Kidney (tissue), 14 donors: ENCODE results near the gene ZBTB43. TPM values are rescaled to one million over a fixed set of nuclear protein-coding genes. Genes with fewer than 3 reads are reported as not detected.

Experiments
- DNase-seq, 5 donors: peaks; one replicate each; pipeline ENCODE4 v3.0.0-alpha.2; 2013 to 2020
- FAIRE-seq: peaks from 2 replicates; lab custom pipeline; 2012; peaks lifted over from hg19 to GRCh38; lab: Jason Lieb, UNC
- H3K27ac ChIP-seq, 2 donors: one replicate each; pipeline ENCODE4 v1.7.0; 2013; ENCODE audit warnings: low read depth in 2 of 2, low read length in 2 of 2, inconsistent platforms in 1 of 2
- H3K27me3 ChIP-seq: one replicate; pipeline ENCODE4 v1.7.1; 2013; ENCODE audit warnings: low read length, inconsistent platforms; ENCODE audit not compliant: control insufficient read depth, insufficient read depth
- H3K36me3 ChIP-seq, 3 donors: one replicate each; pipeline versions ENCODE4 v1.7.0 to v1.7.1; 2013; ENCODE audit warnings: low read length in 3 of 3, control low read depth in 1 of 3, inconsistent platforms in 1 of 3; ENCODE audit not compliant: insufficient read depth in 3 of 3, control insufficient read depth in 2 of 3
- H3K4me1 ChIP-seq, 3 donors: one replicate each; pipeline versions ENCODE4 v1.7.0 to v1.7.1; 2013; ENCODE audit warnings: low read length in 3 of 3, inconsistent platforms in 1 of 3, low read depth in 1 of 3; ENCODE audit not compliant: control insufficient read depth in 2 of 3, insufficient read depth in 2 of 3
- H3K4me3 ChIP-seq, 3 donors: one replicate each; pipeline versions ENCODE4 v1.7.0 to v1.8.1; 2013; ENCODE audit warnings: low read length in 3 of 3, control low read depth in 1 of 3, inconsistent platforms in 1 of 3
- H3K9ac ChIP-seq, 3 donors: one replicate each; pipeline versions ENCODE4 v1.7.0 to v1.7.1; 2013; ENCODE audit warnings: low read length in 3 of 3, control low read depth in 1 of 3, inconsistent platforms in 1 of 3
- H3K9me3 ChIP-seq, 3 donors: one replicate each; pipeline versions ENCODE4 v1.7.0 to v1.7.1; 2013; ENCODE audit warnings: low read length in 3 of 3, control low read depth in 1 of 3, inconsistent platforms in 1 of 3; ENCODE audit not compliant: control insufficient read depth in 2 of 3, insufficient read depth in 1 of 3
- CTCF ChIP-seq: IDR thresholded peaks from 3 replicates; pipeline ENCODE4 v1.5.1; 2012; ENCODE audit warnings: mild to moderate bottlenecking, moderate library complexity, borderline replicate concordance; ENCODE audit not compliant: insufficient read depth; ENCODE audit errors: extremely low read depth
- intact Hi-C: fragments of 100-400 bp; cut with DNase I; formaldehyde crosslinking; loops from one replicate; pipeline ENCODE4 v1.11.1; 2022
- polyA plus RNA-seq: library from polyadenylated mRNA; stranded (reverse); fragments of 350-450 nt; fragmentation: Illumina TruSeq; extraction: RNeasy Lipid Tissue Mini Kit (QIAGEN cat#74804); gene quantifications from one replicate; pipeline ENCODE4 v1.2.3, GENCODE V29; 2014; ENCODE audit warnings: low read depth, low replicate concordance; ENCODE audit not compliant: insufficient read depth
- total RNA-seq: library from RNA; stranded (reverse); fragmentation: NEBNext Ultra II Directional; extraction: Animal tissue kit (Norgen Biotek cat#: 25700); gene quantifications from one replicate; pipeline ENCODE4 v1.2.1, GENCODE V29; 2021
- donor health status: control.
- donor health status: control.
- donor health status: control.
- donor health status: control.
- donor health status: control.
- donor health status: DM: yes; HTN: yes; CAD: no.
- donor health status: Normal renal cell carcinoma (clear cell type).

ZBTB43 gene
- total and polyA plus RNA-seq, 2 donors from 2014 or later, result 6.6 to 18.8 TPM

GRCh38 chr9:126847051-126847450 lies 42.2 kb downstream of the ZBTB43 start:
- H3K27ac ChIP-seq, result no peak overlapping the region
- no peak overlapping the region for H3K9ac ChIP-seq
- DNase-seq, result no peak
- no peak for TF ChIP-seq CTCF
- no peaks in the 10 kb centered on the region for H3K27me3 ChIP-seq
- H3K4me1 ChIP-seq, result no peaks in the 10 kb centered on the region
- intact Hi-C loops, result no loop called here
- no peak for FAIRE-seq
- no peaks in the 10 kb centered on the region for H3K9me3 ChIP-seq
- H3K36me3 ChIP-seq, result no peaks in the 10 kb centered on the region
- H3K4me3 ChIP-seq, result no peak overlapping the region

- FAIRE-seq, result no peak
Measured at GRCh38 chr9:126849591-126850225, 44.9 kb downstream of the ZBTB43 start.

GRCh38 chr9:126851286-126851880 lies 46.5 kb downstream of the ZBTB43 start:
- Histone ChIP-seq H3K27ac (no peak overlapping the region), H3K4me1 (no peaks in the 10 kb centered on the region), H3K9me3 (no peaks in the 10 kb centered on the region), H3K9ac (no peak overlapping the region), H3K36me3 (no peaks in the 10 kb centered on the region), H3K27me3 (no peaks in the 10 kb centered on the region), H3K4me3 (no peak overlapping the region)
- DNase-seq (no peak), FAIRE-seq (no peak)
- TF ChIP-seq CTCF, result no peak
- intact Hi-C loops, result no loop called here

More at GRCh38 chr9:126849591-126850225, 44.9 kb downstream of the ZBTB43 start:
- intact Hi-C loops, result no loop called here
- no peaks in the 10 kb centered on the region for H3K27me3 ChIP-seq
- no peaks in the 10 kb centered on the region for H3K9me3 ChIP-seq
- no peak overlapping the region for H3K4me3 ChIP-seq
- no peak overlapping the region for H3K27ac ChIP-seq
- no peak overlapping the region for H3K9ac ChIP-seq
- no peak for TF ChIP-seq CTCF
- no peaks in the 10 kb centered on the region for H3K36me3 ChIP-seq
- DNase-seq, result peak in 4 of 5 donors; percentile 64 to 70 (median 68)
- no peaks in the 10 kb centered on the region for H3K4me1 ChIP-seq
